GM19468 (cell line): ENCODE measurements around the gene NHSL2.

Source experiments
- ATAC-seq: cut with Tn5 transposase; IDR thresholded peaks from one replicate; pipeline ENCODE4 v1.9.1; 2021; ENCODE audit warnings: mild to moderate bottlenecking, moderate library complexity, moderate number of reproducible peaks; ENCODE audit not compliant: unreplicated experiment; ENCODE audit errors: extremely low read depth

The NHSL2 gene

GRCh38 chrX:72100051-72100755 lies 189.6 kb downstream of the NHSL2 start:
- ATAC-seq: no peak

- peak; percentile 70 for ATAC-seq
Measured at GRCh38 chrX:72100824-72101351, 190.2 kb downstream of the NHSL2 start.

GRCh38 chrX:72101597-72102037 lies 191.0 kb downstream of the NHSL2 start:
- no peak for ATAC-seq

- ATAC-seq: no peak
Measured at GRCh38 chrX:72102126-72102525, 191.5 kb downstream of the NHSL2 start.

- no peak for ATAC-seq
Measured at GRCh38 chrX:72102760-72103159, 192.1 kb downstream of the NHSL2 start.

- ATAC-seq: peak; percentile 50
Measured at GRCh38 chrX:72105436-72105835, 194.8 kb downstream of the NHSL2 start.

- ATAC-seq: no peak
Measured at GRCh38 chrX:72107320-72107719, 196.7 kb downstream of the NHSL2 start.

- ATAC-seq: no peak
Measured at GRCh38 chrX:72107841-72108595, 197.4 kb downstream of the NHSL2 start.

- ATAC-seq: no peak
Measured at GRCh38 chrX:72108666-72109065, 198.0 kb downstream of the NHSL2 start.

GRCh38 chrX:72110051-72110875 lies 199.6 kb downstream of the NHSL2 start:
- ATAC-seq: no peak

- ATAC-seq: no peak
Measured at GRCh38 chrX:72110876-72111708, 200.4 kb downstream of the NHSL2 start.

GRCh38 chrX:72113461-72113860 lies 202.8 kb downstream of the NHSL2 start:
- no peak for ATAC-seq

- ATAC-seq: no peak
Measured at GRCh38 chrX:72114306-72114705, 203.7 kb downstream of the NHSL2 start.

- ATAC-seq: no peak
Measured at GRCh38 chrX:72114807-72115206, 204.2 kb downstream of the NHSL2 start.

GRCh38 chrX:72115380-72115779 lies 204.7 kb downstream of the NHSL2 start:
- ATAC-seq: no peak

- ATAC-seq: no peak
Measured at GRCh38 chrX:72117636-72118210, 207.1 kb downstream of the NHSL2 start.

- ATAC-seq: no peak
Measured at GRCh38 chrX:72120837-72121236, 210.2 kb downstream of the NHSL2 start.

- no peak for ATAC-seq
Measured at GRCh38 chrX:72121383-72121782, 210.7 kb downstream of the NHSL2 start.

- ATAC-seq: no peak
Measured at GRCh38 chrX:72122621-72123337, 212.1 kb downstream of the NHSL2 start.
